ENCODE results near the gene ARMC6.
A peak's percentile ranks its signal among the peaks of the same experiment; 100 is the strongest.

ARMC6 gene

GRCh38 chr19:18995804-18996241 lies 37.6 kb upstream of the ARMC6 start:
- H3K27me3 ChIP-seq (ENCODE audit: insufficient read depth, low read depth, severe bottlenecking): no peaks in the 10 kb centered on the region
- DNase-seq: peak; percentile 81
- no peak overlapping the region for H3K4me3 ChIP-seq (ENCODE audit: low read depth, low read length)
- no peaks in the 10 kb centered on the region for H3K9me3 ChIP-seq (ENCODE audit: severe bottlenecking)
- TF ChIP-seq CTCF (IDR thresholded peaks at IDR 0.05; ENCODE audit: low read depth, low read length): peak; percentile 69
- peaks cover 73% of the 10 kb centered on the region for H3K36me3 ChIP-seq
- peak overlapping the region; percentile 82 for H3K27ac ChIP-seq

GRCh38 chr19:18996351-18996750 lies 37.1 kb upstream of the ARMC6 start:
- H3K4me3 ChIP-seq (ENCODE audit: low read depth, low read length): no peak overlapping the region
- TF ChIP-seq CTCF (IDR thresholded peaks at IDR 0.05; ENCODE audit: low read depth, low read length): no peak
- H3K9me3 ChIP-seq (ENCODE audit: severe bottlenecking): no peaks in the 10 kb centered on the region
- no peak for DNase-seq
- H3K27me3 ChIP-seq (ENCODE audit: insufficient read depth, low read depth, severe bottlenecking): no peaks in the 10 kb centered on the region
- H3K27ac ChIP-seq: peak overlapping the region; percentile 82
- peaks cover 73% of the 10 kb centered on the region for H3K36me3 ChIP-seq

GRCh38 chr19:18996796-18997394 lies 36.5 kb upstream of the ARMC6 start:
- Histone ChIP-seq H3K4me3 (ENCODE audit: low read depth, low read length) (no peak overlapping the region), H3K9me3 (ENCODE audit: severe bottlenecking) (no peaks in the 10 kb centered on the region), H3K27me3 (ENCODE audit: insufficient read depth, low read depth, severe bottlenecking) (no peaks in the 10 kb centered on the region), H3K36me3 (peaks cover 75% of the 10 kb centered on the region), H3K27ac (peak overlapping the region; percentile 82)
- TF ChIP-seq CTCF (IDR thresholded peaks at IDR 0.05; ENCODE audit: low read depth, low read length): no peak
- DNase-seq: peak; percentile 72

- Histone ChIP-seq H3K36me3 (peaks cover 77% of the 10 kb centered on the region), H3K27me3 (ENCODE audit: insufficient read depth, low read depth, severe bottlenecking) (no peaks in the 10 kb centered on the region)
- TF ChIP-seq CTCF (IDR thresholded peaks at IDR 0.05; ENCODE audit: low read depth, low read length): no peak
Measured at GRCh38 chr19:18998276-18998675, 35.1 kb upstream of the ARMC6 start.

GRCh38 chr19:18999016-18999758 lies 34.2 kb upstream of the ARMC6 start:
- DNase-seq: no peak
- H3K36me3 ChIP-seq: peaks cover 77% of the 10 kb centered on the region
- H3K9me3 ChIP-seq (ENCODE audit: severe bottlenecking): no peaks in the 10 kb centered on the region
- H3K4me3 ChIP-seq (ENCODE audit: low read depth, low read length): no peak overlapping the region
- no peak for TF ChIP-seq CTCF (IDR thresholded peaks at IDR 0.05; ENCODE audit: low read depth, low read length)
- no peaks in the 10 kb centered on the region for H3K27me3 ChIP-seq (ENCODE audit: insufficient read depth, low read depth, severe bottlenecking)
- peak overlapping the region; percentile 57 for H3K27ac ChIP-seq

More at GRCh38 chr19:18998276-18998675, 35.1 kb upstream of the ARMC6 start:
- Histone ChIP-seq H3K27ac (peak overlapping the region; percentile 57), H3K4me3 (ENCODE audit: low read depth, low read length) (no peak overlapping the region), H3K9me3 (ENCODE audit: severe bottlenecking) (no peaks in the 10 kb centered on the region)
- DNase-seq: peak; percentile 82
